ENCODE data around the gene FBXW2.
"Not testable (repeated sequence)": the region's sequence is repeated elsewhere in the genome, so short reads cannot be mapped to it uniquely, and the experiment has no call there.

FBXW2 gene

DNA sequence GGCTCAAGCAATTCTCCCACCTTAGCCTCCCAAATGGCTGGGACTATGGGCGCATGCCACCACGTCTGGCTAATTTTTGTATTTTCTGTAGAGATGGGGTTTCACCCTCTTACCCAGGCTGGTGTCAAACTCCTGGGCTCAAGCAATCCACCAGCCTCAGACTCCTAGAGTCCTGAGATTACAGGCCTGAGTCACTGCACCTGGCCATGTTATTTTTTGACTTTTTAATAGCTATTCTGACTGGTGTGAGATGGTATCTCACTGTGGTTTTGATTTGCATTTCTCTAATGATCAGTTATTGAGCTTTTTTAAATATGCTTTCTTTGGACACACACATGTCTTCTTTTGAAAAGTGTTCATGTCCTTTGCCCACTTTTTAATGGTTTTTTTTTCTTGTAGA lies 38.2 kb downstream of the FBXW2 start:
- H3K4me3 ChIP-seq: no peak overlapping the region
- no peak overlapping the region for H3K27ac ChIP-seq
- TF ChIP-seq, protein P1, sequence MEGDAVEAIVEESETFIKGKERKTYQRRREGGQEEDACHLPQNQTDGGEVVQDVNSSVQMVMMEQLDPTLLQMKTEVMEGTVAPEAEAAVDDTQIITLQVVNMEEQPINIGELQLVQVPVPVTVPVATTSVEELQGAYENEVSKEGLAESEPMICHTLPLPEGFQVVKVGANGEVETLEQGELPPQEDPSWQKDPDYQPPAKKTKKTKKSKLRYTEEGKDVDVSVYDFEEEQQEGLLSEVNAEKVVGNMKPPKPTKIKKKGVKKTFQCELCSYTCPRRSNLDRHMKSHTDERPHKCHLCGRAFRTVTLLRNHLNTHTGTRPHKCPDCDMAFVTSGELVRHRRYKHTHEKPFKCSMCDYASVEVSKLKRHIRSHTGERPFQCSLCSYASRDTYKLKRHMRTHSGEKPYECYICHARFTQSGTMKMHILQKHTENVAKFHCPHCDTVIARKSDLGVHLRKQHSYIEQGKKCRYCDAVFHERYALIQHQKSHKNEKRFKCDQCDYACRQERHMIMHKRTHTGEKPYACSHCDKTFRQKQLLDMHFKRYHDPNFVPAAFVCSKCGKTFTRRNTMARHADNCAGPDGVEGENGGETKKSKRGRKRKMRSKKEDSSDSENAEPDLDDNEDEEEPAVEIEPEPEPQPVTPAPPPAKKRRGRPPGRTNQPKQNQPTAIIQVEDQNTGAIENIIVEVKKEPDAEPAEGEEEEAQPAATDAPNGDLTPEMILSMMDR (IDR thresholded peaks at IDR 0.05): no peak
- DNase-seq (ENCODE audit: low spot score): no peak

DNA sequence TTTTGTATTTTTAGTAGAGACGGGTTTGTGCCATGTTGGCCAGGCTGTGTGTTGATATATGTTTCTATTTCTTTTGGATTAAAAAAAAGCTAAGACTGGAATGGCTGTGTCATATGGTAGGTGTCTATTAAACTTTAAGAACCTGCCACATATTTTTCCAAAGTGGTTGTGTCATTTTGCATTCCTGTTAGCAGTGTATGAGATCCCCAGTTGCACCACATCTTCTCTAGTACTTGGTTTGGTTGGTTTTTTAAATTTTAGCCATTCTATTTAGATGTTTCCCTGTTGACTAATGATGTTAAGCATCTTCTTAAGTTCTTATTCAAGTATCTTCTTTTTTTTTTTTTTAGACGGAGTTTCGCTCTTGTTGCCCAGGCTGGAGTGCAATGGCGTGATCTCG lies 42.8 kb downstream of the FBXW2 start:
- Histone ChIP-seq H3K4me3 (no peak overlapping the region), H3K27ac (no peak overlapping the region)
- DNase-seq (ENCODE audit: low spot score): no peak
- TF ChIP-seq, protein P1 (IDR thresholded peaks at IDR 0.05): no peak

DNA sequence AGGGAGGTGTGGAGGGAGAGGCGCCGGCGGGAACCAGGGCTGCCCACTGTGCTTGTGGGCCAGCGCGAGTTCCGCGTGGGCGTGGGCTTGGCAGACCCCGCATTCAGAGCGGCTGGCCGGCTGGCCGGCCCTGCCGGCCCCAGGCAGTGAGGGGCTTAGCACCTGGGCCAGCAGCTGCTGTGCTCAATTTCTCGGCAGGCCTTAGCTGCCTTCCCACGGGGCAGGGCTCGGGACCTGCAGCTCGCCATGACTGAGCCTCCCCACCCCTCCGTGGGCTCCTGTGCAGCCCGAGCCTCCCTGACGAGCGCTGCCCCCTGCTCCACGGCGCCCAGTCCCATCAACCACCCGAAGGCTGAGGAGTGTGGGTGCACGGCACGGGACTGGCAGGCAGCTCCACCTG lies 46.9 kb downstream of the FBXW2 start:
- DNase-seq (ENCODE audit: low spot score); H3K27ac ChIP-seq; H3K4me3 ChIP-seq: not testable (repeated sequence)

DNA sequence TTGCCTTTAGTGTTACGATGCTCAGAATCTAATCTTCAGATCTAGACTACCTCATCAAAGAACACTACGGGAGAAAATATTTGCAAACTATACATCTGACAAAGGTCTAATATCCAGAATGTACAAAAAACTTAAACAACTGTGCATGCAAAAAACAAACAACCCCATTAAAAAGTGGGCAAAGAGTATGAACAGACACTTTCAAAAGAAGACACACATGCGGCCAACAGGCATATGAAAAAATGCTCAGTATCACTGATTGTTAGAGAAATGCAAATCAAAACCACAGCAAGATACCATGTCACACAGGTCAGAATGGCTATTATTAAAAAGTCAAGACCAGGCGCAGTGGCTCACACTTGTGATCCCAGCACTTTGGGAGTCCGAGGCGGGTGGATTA lies 47.9 kb downstream of the FBXW2 start:
- no peak overlapping the region for H3K4me3 ChIP-seq
- no peak for DNase-seq (ENCODE audit: low spot score)
- TF ChIP-seq, protein P1 (IDR thresholded peaks at IDR 0.05): no peak
- H3K27ac ChIP-seq: no peak overlapping the region

DNA sequence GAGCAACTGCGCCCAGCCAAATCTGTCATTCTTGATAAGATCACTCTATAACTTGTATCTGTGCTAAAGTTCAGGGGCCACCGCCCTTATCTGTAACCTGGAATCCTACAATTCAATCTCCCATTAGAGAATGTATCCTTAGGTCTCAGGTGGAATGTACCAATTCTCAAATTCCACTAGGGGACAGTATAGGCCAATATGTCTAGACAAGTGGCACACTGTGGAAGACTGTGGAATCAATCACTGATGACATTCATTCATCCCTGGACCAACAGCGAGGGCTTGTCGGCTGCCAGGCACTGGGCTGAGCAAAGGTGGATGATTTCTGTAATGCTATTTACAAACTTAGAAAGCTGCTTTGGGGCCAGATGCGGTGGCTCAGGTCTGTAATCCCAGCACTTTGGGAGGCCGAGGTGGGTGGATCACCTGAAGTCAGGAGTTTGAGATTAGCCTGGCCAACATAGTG lies 50.2 kb downstream of the FBXW2 start:
- TF ChIP-seq, protein P1 (IDR thresholded peaks at IDR 0.05): no peak
- no peak overlapping the region for H3K4me3 ChIP-seq
- no peak for DNase-seq (ENCODE audit: low spot score)
- no peak overlapping the region for H3K27ac ChIP-seq

DNA sequence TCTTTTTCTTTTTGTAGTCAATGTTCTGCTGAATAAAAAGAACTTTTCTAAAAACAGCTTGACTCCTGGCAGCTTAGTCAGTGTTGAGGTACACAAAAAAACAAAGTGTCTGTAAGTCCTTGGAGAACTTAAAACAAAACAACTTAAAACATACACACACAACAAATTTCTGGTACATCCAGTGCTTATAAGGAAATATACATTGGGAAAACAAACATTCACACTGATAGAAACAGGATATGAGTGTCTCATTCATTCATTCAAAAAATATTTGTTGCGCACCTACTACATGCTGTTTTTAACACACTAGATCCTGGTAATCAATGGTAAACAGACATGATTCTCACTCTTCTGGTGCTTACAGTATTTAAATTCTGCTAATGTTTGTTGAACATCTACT lies 51.5 kb downstream of the FBXW2 start:
- no peak overlapping the region for H3K4me3 ChIP-seq
- no peak overlapping the region for H3K27ac ChIP-seq
- no peak for DNase-seq (ENCODE audit: low spot score)
- TF ChIP-seq, protein P1 (IDR thresholded peaks at IDR 0.05): no peak

DNA sequence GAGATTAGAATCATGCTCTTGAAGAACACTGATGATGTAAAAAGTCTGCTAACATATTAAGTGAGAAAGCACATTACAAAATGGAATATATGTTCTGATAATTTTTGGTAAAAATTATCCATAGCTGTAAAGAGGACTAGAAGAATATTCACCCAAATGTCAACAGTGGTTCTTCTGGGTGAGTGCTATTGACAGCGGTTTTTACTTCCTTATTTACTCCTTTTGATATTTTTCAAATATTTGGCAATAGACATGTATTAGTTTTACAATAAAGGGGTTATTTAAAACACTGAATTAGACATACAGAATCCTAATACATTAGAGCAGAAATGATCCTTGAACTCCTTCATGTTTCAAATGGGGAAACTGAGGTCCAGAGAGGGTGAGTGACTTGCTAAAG lies 52.0 kb downstream of the FBXW2 start:
- TF ChIP-seq, protein P1 (IDR thresholded peaks at IDR 0.05): no peak
- no peak overlapping the region for H3K27ac ChIP-seq
- DNase-seq (ENCODE audit: low spot score): no peak
- H3K4me3 ChIP-seq: no peak overlapping the region

DNA sequence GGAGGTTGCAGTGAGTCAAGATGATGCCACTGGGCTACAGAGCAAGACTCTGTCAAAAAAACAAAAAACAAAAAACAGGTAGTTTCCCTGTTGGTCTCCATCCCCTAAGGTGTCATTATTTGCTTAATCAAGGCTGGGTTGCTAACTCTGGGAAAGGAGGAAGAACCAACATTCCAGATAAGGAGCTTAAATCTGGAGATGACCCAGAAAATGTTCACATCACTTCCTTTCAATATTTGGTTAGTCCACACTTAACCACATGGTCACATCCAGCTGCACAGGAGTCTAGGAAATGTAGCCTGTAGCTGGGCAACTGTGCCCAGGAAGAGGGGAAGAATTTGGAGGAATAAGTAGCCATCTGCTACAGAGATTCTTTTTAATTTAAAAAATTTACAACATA lies 53.1 kb downstream of the FBXW2 start:
- Histone ChIP-seq H3K27ac (no peak overlapping the region), H3K4me3 (no peak overlapping the region)
- DNase-seq (ENCODE audit: low spot score): no peak
- TF ChIP-seq, protein P1 (IDR thresholded peaks at IDR 0.05): no peak
